ENCODE results near the gene AFMID. TPM values are rescaled to one million over a fixed set of nuclear protein-coding genes. Genes with fewer than 3 reads are reported as not detected.
A peak's percentile ranks its signal among the peaks of the same experiment; 100 is the strongest.

Gene AFMID
- total RNA-seq, 6 donors from 2014 or later = 30.5 to 265 (median 44.2) TPM

DNA sequence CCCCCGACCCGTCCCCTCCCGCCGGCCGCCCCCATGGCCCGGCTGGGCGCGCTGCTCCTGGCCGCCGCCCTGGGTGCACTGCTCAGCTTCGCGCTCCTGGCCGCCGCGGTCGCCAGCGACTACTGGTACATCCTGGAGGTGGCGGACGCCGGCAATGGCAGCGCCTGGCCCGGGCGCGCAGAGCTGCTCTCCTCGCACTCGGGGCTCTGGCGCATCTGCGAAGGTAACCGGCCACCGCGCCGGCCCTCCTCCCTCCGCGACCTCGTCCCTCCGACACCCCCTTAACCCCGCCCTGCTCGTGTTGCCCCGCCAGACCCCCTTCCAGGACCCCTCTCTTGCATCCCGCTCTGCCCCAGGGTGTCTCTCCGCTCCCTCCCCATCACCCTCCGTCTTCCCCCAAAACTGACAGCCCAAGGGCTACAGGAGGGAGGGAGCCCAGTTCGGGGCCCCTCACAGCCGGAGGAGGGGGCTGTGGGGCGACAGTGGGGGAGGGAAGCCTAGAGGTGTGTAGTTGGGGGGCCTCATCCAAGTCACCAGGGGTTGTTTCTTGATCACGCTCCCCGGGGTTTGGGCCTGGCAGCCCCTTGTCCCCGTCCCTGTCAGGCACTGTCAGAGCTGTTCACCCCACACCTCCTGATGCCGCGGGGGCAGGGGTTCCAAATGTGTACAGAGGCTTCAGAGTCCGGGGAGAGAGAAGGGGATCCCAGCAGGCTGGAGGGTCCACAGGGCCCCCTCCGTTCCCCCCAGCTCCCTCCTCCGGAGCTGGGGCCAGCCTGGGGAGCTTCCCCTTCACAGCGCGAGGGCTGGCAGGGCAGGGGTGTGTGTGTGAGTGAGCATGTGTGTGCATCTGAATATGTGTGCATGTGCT, 45.1 kb downstream of the AFMID start:
- Histone ChIP-seq H3K9me3 (no peaks in the 10 kb centered on the region), H3K27me3 (peaks cover 0 to 22% (median 10%) of the 10 kb centered on the region in 4 donors), H3K36me3 (no peaks in the 10 kb centered on the region), H3K27ac (no peak overlapping the region), H3K4me3 (no peak overlapping the region), H3K4me1 (peaks cover 0 to 16% (median 5%) of the 10 kb centered on the region in 4 donors)
- ATAC-seq (ENCODE audit: low FRiP score in 2 of 2) (peak in 1 of 2 donors; percentile 2), DNase-seq (peak in 1 of 2 donors; percentile 87)
- TF ChIP-seq, protein P1, sequence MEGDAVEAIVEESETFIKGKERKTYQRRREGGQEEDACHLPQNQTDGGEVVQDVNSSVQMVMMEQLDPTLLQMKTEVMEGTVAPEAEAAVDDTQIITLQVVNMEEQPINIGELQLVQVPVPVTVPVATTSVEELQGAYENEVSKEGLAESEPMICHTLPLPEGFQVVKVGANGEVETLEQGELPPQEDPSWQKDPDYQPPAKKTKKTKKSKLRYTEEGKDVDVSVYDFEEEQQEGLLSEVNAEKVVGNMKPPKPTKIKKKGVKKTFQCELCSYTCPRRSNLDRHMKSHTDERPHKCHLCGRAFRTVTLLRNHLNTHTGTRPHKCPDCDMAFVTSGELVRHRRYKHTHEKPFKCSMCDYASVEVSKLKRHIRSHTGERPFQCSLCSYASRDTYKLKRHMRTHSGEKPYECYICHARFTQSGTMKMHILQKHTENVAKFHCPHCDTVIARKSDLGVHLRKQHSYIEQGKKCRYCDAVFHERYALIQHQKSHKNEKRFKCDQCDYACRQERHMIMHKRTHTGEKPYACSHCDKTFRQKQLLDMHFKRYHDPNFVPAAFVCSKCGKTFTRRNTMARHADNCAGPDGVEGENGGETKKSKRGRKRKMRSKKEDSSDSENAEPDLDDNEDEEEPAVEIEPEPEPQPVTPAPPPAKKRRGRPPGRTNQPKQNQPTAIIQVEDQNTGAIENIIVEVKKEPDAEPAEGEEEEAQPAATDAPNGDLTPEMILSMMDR (IDR thresholded peaks at IDR 0.05) = no peak
- TF ChIP-seq POLR2AphosphoS5 (IDR thresholded peaks at IDR 0.05) (no peak), EP300 (IDR thresholded peaks at IDR 0.05) (no peak), POLR2A (IDR thresholded peaks at IDR 0.05) (no peak)
- 21 to 26% methylated on average over 27 to 29 of the region's 55 CpGs for WGBS, 2 donors

DNA sequence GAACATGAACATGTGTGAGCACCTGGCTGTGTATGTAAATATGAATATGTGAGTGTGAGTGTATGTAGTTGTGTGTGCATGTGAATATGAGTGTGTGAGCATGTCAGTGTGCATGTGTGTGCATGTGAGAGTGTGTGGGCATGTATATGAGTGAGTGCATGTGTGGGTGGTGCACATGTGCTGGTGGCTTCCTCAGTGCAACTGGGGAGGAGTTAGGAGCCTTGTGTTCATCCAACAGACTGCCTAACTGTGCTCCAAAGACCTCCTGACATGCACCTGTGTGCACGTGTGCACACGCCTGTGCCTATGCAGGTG, 45.7 kb downstream of the AFMID start:
- TF ChIP-seq, protein P1 (IDR thresholded peaks at IDR 0.05) = no peak
- TF ChIP-seq POLR2AphosphoS5 (IDR thresholded peaks at IDR 0.05) = no peak

DNA sequence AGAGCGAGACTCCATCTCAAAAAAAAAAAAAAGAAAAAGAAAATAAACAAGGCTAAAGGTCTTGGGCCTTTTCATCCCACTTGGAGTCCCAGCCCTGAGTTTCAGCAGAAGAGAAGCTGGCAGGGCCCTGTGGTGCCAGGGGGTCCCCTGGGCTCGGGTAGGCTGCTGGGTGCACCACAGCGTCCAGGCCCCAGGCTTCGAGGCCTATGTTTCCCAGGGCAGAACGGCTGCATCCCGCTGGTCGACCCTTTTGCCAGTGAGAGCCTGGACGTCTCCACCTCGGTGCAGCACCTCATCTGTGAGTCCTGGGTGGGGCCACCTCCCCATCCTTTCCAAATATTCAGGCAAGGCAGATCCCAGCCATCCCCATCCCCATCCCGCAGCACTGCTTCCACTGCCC, 46.5 kb downstream of the AFMID start:
- no peaks in the 10 kb centered on the region for H3K36me3 ChIP-seq
- TF ChIP-seq POLR2AphosphoS5 (IDR thresholded peaks at IDR 0.05) = no peak
- TF ChIP-seq EP300 (IDR thresholded peaks at IDR 0.05) = no peak
- TF ChIP-seq POLR2A (IDR thresholded peaks at IDR 0.05) = no peak
- TF ChIP-seq, protein P1 (IDR thresholded peaks at IDR 0.05) = no peak
- H3K27ac ChIP-seq = no peak overlapping the region
- peaks cover 0 to 22% (median 10%) of the 10 kb centered on the region in 4 donors for H3K27me3 ChIP-seq
- DNase-seq (no peak), ATAC-seq (ENCODE audit: low FRiP score in 2 of 2) (no peak)
- no peaks in the 10 kb centered on the region for H3K9me3 ChIP-seq
- WGBS, 2 donors = 91 to 92% methylated on average over 10 of the region's 10 CpGs
- peaks cover 0 to 14% (median 5%) of the 10 kb centered on the region in 4 donors for H3K4me1 ChIP-seq
- no peak overlapping the region for H3K4me3 ChIP-seq

More for the DNA sequence above, 45.7 kb downstream of the AFMID start:
- H3K36me3 ChIP-seq = no peaks in the 10 kb centered on the region
- H3K4me1 ChIP-seq = peaks cover 0 to 14% (median 5%) of the 10 kb centered on the region in 4 donors
- ATAC-seq (ENCODE audit: low FRiP score in 2 of 2) = no peak
- no peak overlapping the region for H3K27ac ChIP-seq
- H3K27me3 ChIP-seq = peaks cover 0 to 22% (median 10%) of the 10 kb centered on the region in 4 donors
- no peak overlapping the region for H3K4me3 ChIP-seq
- 96% methylated on average over 2 of the region's 2 CpGs; no CpG with 5 or more reads in 1 of the 2 donors for WGBS, 2 donors
- no peaks in the 10 kb centered on the region for H3K9me3 ChIP-seq
- DNase-seq = no peak

DNA sequence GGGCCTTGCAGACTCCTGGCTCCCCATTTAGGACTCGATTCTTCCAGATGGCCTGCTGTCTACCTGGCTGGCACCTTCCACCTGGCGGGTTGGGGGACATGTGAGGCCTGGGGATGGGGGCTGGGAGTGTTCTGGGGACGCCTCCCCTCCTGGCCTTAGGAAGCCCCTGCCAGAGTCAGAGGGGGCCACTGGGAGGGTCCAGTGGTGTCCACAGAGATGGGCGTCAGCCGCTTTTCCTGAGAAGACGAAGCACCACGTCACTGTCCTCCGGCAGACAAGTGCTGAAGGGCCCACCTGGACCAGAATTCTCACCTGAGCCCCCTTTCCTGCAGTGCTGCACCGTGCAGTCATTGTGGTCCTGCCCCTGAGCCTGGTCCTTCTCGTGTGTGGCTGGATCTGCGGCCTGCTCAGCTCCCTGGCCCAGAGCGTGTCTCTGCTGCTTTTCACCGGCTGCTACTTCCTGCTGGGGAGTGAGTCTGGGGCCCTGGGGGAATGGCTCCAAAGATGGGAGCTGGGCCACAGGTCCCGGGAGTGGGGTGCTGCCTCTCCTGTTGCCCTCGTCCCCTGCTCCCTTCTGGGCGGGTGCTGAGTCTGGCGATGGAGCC, 47.2 kb downstream of the AFMID start:
- DNase-seq = no peak
- TF ChIP-seq EP300 (IDR thresholded peaks at IDR 0.05) (no peak), POLR2A (IDR thresholded peaks at IDR 0.05) (no peak), POLR2AphosphoS5 (IDR thresholded peaks at IDR 0.05) (no peak)
- TF ChIP-seq, protein P1 (IDR thresholded peaks at IDR 0.05) = no peak
- 86 to 93% methylated on average over 11 to 17 of the region's 17 CpGs for WGBS, 2 donors

More for the DNA sequence above, 47.2 kb downstream of the AFMID start:
- H3K36me3 ChIP-seq = no peaks in the 10 kb centered on the region
- H3K27ac ChIP-seq = peak overlapping the region in 1 of 4 donors; percentile 72
- no peak for ATAC-seq (ENCODE audit: low FRiP score in 2 of 2)
- no peaks in the 10 kb centered on the region for H3K9me3 ChIP-seq
- peaks cover 0 to 22% (median 10%) of the 10 kb centered on the region in 4 donors for H3K27me3 ChIP-seq
- no peak overlapping the region for H3K4me3 ChIP-seq
- peaks cover 0 to 19% (median 5%) of the 10 kb centered on the region in 4 donors for H3K4me1 ChIP-seq

Data from upper lobe of left lung (tissue), 6 donors.